ENCODE measurements around the gene LUC7L3. TPM values are rescaled to one million over a fixed set of nuclear protein-coding genes. Genes with fewer than 3 reads are reported as not detected.
"Not testable (repeated sequence)": the region's sequence is repeated elsewhere in the genome, so short reads cannot be mapped to it uniquely, and the experiment has no call there.

LUC7L3 gene
- total RNA-seq, 1 experiment from 2014 or later: 136 TPM

DNA sequence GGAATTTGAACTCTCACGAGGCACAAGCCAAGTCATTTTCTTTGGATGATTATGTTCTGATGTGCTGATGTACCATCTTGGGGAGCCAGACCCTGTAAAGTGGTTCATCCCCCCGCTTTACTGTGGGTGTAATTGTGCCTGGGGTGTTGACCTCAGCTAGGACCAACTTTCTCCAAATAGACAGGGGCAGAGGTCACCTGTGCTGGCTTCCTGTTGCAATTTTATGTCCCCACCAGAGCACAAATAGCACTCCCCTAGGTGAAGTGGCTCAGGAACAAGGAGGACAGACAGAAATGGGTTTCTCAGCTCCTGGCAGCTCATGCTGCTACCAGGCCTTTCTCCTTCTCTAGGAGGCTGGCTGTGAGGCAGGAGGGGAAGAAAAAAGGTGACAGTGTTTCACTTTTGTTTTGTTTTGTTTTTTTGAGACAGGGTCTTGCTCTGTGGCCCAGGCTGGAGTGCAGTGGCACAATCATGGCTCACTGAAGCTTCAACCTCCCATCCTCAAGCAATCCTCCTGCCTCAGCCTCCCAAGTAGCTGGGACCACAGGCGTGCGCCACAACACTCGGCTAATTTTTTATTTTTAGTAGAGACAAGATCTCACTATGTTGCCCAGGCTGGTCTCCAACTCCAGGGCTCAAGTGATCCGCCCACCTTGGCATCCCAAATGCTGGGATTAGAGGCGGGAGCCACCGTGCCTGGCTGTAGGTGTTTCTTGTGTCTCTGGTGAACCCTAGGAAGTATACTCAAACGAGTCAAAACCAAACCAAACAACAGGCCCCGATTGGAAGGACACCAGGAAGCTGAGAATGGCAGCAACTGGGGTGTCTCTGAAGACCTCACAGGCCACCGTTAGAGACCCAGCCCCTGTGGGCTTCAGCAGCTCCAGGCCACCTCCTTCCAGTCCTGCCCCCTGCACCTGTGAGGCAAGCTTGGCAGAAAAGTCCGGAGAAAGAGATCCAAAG is 83.5 kb downstream of the LUC7L3 start:
- H3K4me3 ChIP-seq (ENCODE audit: low read depth in 2 of 2, low read length in 2 of 2): no peak overlapping the region
- CTCF ChIA-PET: interaction anchor here (0.6 kb wide), 1 partner anchor 38 kb away, joined by 3 read pairs; no protein-coding TSS in a partner anchor
- in situ Hi-C loops (cut with HindIII; ENCODE audit: low pct_unique_long_range_greater_than_20kb, low sequenced_read_pairs) (no loop called here), intact Hi-C loops (cut with micrococcal nuclease; ENCODE audit: unreplicated experiment) (no loop called here)
- ATAC-seq: no peak
- H3K27ac ChIP-seq (ENCODE audit: low read length): no peak overlapping the region
- H3K27me3 ChIP-seq (ENCODE audit: control insufficient read depth, insufficient read depth, low read length): no peaks in the 10 kb centered on the region
- H3K9me3 ChIP-seq (ENCODE audit: control insufficient read depth, insufficient read depth, low read depth, low read length): no peaks in the 10 kb centered on the region
- peaks cover 4% of the 10 kb centered on the region; the same call in 1 of the 2 replicates for H3K4me1 ChIP-seq (ENCODE audit: control insufficient read depth, insufficient read depth, low read length)
- TF ChIP-seq TCF7L2 (IDR thresholded peaks at IDR 0.05; ENCODE audit: low read depth, low read length) (no peak), POLR2AphosphoS5 (IDR thresholded peaks at IDR 0.05; ENCODE audit: low read depth, low read length) (no peak), SIN3A (IDR thresholded peaks at IDR 0.05; ENCODE audit: borderline replicate concordance, insufficient read depth, low read depth, low read length) (no peak)
- TF ChIP-seq, protein P1, sequence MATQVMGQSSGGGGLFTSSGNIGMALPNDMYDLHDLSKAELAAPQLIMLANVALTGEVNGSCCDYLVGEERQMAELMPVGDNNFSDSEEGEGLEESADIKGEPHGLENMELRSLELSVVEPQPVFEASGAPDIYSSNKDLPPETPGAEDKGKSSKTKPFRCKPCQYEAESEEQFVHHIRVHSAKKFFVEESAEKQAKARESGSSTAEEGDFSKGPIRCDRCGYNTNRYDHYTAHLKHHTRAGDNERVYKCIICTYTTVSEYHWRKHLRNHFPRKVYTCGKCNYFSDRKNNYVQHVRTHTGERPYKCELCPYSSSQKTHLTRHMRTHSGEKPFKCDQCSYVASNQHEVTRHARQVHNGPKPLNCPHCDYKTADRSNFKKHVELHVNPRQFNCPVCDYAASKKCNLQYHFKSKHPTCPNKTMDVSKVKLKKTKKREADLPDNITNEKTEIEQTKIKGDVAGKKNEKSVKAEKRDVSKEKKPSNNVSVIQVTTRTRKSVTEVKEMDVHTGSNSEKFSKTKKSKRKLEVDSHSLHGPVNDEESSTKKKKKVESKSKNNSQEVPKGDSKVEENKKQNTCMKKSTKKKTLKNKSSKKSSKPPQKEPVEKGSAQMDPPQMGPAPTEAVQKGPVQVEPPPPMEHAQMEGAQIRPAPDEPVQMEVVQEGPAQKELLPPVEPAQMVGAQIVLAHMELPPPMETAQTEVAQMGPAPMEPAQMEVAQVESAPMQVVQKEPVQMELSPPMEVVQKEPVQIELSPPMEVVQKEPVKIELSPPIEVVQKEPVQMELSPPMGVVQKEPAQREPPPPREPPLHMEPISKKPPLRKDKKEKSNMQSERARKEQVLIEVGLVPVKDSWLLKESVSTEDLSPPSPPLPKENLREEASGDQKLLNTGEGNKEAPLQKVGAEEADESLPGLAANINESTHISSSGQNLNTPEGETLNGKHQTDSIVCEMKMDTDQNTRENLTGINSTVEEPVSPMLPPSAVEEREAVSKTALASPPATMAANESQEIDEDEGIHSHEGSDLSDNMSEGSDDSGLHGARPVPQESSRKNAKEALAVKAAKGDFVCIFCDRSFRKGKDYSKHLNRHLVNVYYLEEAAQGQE (IDR thresholded peaks at IDR 0.05; ENCODE audit: insufficient read depth in 1 of 2, low read depth in 2 of 2, low read length in 1 of 2): no peak
- TF ChIP-seq, protein P2, sequence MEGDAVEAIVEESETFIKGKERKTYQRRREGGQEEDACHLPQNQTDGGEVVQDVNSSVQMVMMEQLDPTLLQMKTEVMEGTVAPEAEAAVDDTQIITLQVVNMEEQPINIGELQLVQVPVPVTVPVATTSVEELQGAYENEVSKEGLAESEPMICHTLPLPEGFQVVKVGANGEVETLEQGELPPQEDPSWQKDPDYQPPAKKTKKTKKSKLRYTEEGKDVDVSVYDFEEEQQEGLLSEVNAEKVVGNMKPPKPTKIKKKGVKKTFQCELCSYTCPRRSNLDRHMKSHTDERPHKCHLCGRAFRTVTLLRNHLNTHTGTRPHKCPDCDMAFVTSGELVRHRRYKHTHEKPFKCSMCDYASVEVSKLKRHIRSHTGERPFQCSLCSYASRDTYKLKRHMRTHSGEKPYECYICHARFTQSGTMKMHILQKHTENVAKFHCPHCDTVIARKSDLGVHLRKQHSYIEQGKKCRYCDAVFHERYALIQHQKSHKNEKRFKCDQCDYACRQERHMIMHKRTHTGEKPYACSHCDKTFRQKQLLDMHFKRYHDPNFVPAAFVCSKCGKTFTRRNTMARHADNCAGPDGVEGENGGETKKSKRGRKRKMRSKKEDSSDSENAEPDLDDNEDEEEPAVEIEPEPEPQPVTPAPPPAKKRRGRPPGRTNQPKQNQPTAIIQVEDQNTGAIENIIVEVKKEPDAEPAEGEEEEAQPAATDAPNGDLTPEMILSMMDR (IDR thresholded peaks at IDR 0.05): no peak
- POLR2A ChIA-PET: interaction anchor here (0.6 kb wide), 1 partner anchor 63 kb away, joined by 3 read pairs; the partner anchor contains the start of gene TOB1
- no peaks in the 10 kb centered on the region for H3K36me3 ChIP-seq (ENCODE audit: control insufficient read depth, insufficient read depth, low read length)
- no TSS peak for BruUV-seq (replicated peaks)
- DNase-seq (ENCODE audit: low read depth, low spot score): no peak

DNA sequence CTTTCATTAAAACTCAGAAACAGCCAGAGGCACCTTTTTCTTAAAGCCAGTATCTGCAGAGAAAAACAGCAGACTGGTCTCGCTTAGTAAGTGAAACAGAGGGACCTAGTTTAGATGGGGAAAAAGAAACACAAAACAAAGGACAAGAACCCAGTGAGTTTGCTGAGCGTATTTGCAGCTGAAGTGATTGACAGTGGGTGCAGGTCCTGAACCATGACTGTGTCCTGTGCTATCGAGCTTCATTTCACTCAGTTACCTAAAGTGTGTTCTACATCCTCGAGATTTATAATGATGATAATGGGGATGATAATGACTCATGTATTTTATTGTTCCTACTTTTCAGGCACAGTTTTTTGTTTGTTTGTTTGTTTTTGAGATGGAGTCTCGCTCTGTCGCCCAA is 84.3 kb downstream of the LUC7L3 start:
- no peaks in the 10 kb centered on the region for H3K9me3 ChIP-seq (ENCODE audit: control insufficient read depth, insufficient read depth, low read depth, low read length)
- no peak for ATAC-seq
- CTCF ChIA-PET: no interaction called here
- no peak overlapping the region for H3K27ac ChIP-seq (ENCODE audit: low read length)
- POLR2A ChIA-PET: no interaction called here
- TF ChIP-seq TCF7L2 (IDR thresholded peaks at IDR 0.05; ENCODE audit: low read depth, low read length): no peak
- H3K27me3 ChIP-seq (ENCODE audit: control insufficient read depth, insufficient read depth, low read length): no peaks in the 10 kb centered on the region
- H3K4me3 ChIP-seq (ENCODE audit: low read depth in 2 of 2, low read length in 2 of 2): no peak overlapping the region
- DNase-seq (ENCODE audit: low read depth, low spot score): no peak
- H3K36me3 ChIP-seq (ENCODE audit: control insufficient read depth, insufficient read depth, low read length): no peaks in the 10 kb centered on the region
- intact Hi-C loops (cut with micrococcal nuclease; ENCODE audit: unreplicated experiment) (no loop called here), in situ Hi-C loops (cut with HindIII; ENCODE audit: low pct_unique_long_range_greater_than_20kb, low sequenced_read_pairs) (no loop called here)
- H3K4me1 ChIP-seq (ENCODE audit: control insufficient read depth, insufficient read depth, low read length): peaks cover 4% of the 10 kb centered on the region; the same call in 1 of the 2 replicates
- no TSS peak for BruUV-seq (replicated peaks)

DNA sequence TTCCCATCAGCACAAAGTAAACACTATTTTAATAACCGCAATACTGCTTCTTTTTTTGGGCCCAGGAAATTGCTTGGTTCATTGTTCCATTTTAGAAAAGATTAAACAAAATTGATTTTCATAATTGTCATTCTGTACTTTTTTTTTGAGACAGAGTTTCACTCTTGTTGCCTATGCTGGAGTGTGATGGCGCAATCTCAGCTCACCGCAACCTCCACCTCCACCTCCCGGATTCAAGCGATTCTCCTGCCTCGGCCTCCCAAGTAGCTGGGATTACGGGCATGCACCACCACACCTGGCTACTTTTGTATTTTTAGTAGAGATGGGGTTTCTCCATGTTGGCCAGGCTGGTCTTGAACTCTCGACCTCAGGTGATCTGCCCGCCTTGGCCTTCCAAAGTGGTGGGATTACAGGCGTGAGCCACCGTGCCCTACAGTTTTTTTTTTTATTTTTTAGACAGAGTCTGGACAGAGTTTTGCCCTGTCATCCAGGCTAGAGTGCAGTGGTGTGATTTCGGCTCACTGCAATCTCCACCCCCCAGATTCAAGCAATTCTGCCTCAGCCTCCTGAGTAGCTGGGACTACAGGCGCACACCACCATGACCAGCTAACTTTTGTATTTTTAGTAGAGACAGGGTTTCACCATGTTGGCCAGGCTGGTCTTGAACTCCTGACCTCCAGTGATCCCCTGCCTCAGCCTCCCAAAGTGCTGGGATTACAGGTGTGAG is 85.5 kb downstream of the LUC7L3 start:
- H3K4me3 ChIP-seq (ENCODE audit: low read depth in 2 of 2, low read length in 2 of 2); H3K36me3 ChIP-seq (ENCODE audit: control insufficient read depth, insufficient read depth, low read length); H3K27me3 ChIP-seq (ENCODE audit: control insufficient read depth, insufficient read depth, low read length); H3K27ac ChIP-seq (ENCODE audit: low read length); POLR2A ChIA-PET; CTCF ChIA-PET; DNase-seq (ENCODE audit: low read depth, low spot score); intact Hi-C loops (cut with micrococcal nuclease; ENCODE audit: unreplicated experiment); in situ Hi-C loops (cut with HindIII; ENCODE audit: low pct_unique_long_range_greater_than_20kb, low sequenced_read_pairs); ATAC-seq; BruUV-seq (replicated peaks); H3K9me3 ChIP-seq (ENCODE audit: control insufficient read depth, insufficient read depth, low read depth, low read length); H3K4me1 ChIP-seq (ENCODE audit: control insufficient read depth, insufficient read depth, low read length): not testable (repeated sequence)

Data from Panc1 (cell line).